GM12872 (cell line): Measurements from ENCODE around the gene CCAR1.

Experiments
- CTCF ChIP-seq: IDR thresholded peaks from 3 replicates; pipeline ENCODE4 v1.5.1; 2011; ENCODE audit warnings: low read depth, mild to moderate bottlenecking, low read length, moderate library complexity; ENCODE audit not compliant: insufficient read depth

Gene CCAR1

GRCh38 chr10:68829952-68830351, 108.9 kb downstream of the CCAR1 start:
- no peak for TF ChIP-seq CTCF

- no peak for TF ChIP-seq CTCF
These were observed 111.0 kb downstream of the CCAR1 start for GRCh38 chr10:68831961-68832455.

GRCh38 chr10:68832601-68833000, 111.6 kb downstream of the CCAR1 start:
- no peak for TF ChIP-seq CTCF

- no peak for TF ChIP-seq CTCF
These were observed 116.7 kb downstream of the CCAR1 start for GRCh38 chr10:68837626-68838322.
